Measurements from ENCODE around the gene SFN.
"Not testable (repeated sequence)": the region's sequence is repeated elsewhere in the genome, so short reads cannot be mapped to it uniquely, and the experiment has no call there.

SFN gene

GRCh38 chr1:26873097-26873496, 10.1 kb downstream of the SFN start:
- DNase-seq (ENCODE audit: low spot score) = not testable (repeated sequence)

GRCh38 chr1:26874896-26875295, 11.9 kb downstream of the SFN start:
- no peak for DNase-seq (ENCODE audit: low spot score)

DNA sequence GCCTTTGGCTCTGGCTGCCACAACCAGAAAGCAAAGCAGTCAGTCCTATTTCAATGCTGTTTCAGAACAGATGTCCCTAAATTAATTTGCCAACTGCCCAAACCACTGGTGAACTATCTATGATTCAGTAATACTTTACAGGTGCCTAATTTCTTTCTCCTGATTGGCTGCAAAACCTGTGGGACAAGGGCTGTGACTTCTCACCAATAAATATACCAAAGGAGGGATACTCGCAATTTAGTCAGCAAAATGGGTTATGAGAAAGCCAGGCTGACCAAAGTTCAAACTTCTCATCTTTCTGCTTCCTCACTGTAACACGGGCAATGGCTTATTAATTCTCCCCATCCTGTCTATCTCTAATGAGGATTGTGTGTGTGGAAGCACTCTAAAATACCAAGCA, 14.4 kb downstream of the SFN start:
- no peak for DNase-seq (ENCODE audit: low spot score)

GRCh38 chr1:26879793-26880192, 16.8 kb downstream of the SFN start:
- DNase-seq (ENCODE audit: low spot score) = no peak

- not testable (repeated sequence) for DNase-seq (ENCODE audit: low spot score)
These were observed 18.7 kb downstream of the SFN start for GRCh38 chr1:26881611-26882010.

DNA sequence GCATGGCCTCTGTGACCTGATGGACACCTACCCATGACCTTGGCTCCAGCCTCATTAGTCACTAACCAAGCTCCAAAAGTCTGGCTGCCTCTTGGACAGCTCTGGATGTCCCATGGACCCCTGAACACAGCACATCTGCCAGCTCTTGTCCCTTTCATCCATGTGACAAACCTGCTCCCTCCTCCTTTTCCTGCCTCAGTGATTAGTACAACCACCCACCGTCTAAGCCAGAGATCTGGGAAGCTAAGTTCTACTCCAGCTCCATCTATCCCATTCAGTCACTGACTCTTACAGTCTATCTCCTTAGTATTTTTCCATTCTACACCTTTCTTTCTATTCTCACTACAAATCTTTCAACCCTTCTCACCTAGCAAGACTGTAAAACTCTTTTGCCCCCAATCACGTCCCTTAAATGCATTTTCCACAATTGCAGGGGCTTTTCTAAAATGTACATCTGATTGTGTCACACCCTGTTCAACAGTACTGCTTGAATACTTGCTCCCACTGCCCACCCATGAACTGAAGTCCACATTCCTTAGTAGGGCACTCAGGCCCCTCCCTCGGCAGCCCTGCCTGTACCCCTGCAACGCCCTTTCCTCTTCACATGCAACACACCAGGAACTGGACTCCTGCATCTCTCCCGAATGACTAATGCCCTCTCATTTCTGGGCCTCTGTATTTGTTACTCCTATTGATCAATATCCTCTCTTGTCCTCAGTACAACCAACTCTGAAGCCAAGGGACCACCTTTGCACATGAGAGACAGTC, 19.9 kb downstream of the SFN start:
- DNase-seq (ENCODE audit: low spot score) = no peak

- DNase-seq (ENCODE audit: low spot score) = peak; percentile 74
These were observed 24.2 kb downstream of the SFN start for GRCh38 chr1:26887125-26887524.

- DNase-seq (ENCODE audit: low spot score) = no peak
These were observed 25.3 kb downstream of the SFN start for GRCh38 chr1:26888231-26888630.

- peak; percentile 83 for DNase-seq (ENCODE audit: low spot score)
These were observed 26.9 kb downstream of the SFN start, which contains the start of gene GPN2 for GRCh38 chr1:26889551-26890466. GPN2 (minus strand) TSS chr1:26890283; CDS start chr1:26890096, 187 bp downstream.

GRCh38 chr1:26890467-26890796, 27.5 kb downstream of the SFN start:
- DNase-seq (ENCODE audit: low spot score) = no peak

- DNase-seq (ENCODE audit: low spot score) = no peak
These were observed 31.3 kb downstream of the SFN start for GRCh38 chr1:26894263-26894662.

DNA sequence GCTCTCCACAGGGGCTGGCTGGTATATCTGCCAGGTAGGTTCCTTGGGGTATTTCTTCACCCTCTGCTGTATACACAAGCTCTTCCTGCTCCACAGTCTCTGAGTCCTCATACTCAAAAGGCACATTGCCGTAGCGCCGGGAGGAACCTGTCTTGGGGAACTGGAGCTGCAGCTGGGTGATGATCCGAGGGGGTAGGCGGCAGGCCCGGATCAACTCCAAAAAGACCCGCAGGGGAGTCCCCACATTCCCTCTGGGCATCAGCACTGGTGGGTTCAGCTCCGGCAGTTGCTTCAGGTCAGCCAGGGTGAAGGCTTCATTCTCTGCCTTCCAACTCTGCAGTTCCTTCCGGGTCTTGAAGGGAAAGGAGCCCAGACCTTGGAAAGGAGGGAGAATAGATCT, 34.4 kb downstream of the SFN start:
- no peak for DNase-seq (ENCODE audit: low spot score)

DNA sequence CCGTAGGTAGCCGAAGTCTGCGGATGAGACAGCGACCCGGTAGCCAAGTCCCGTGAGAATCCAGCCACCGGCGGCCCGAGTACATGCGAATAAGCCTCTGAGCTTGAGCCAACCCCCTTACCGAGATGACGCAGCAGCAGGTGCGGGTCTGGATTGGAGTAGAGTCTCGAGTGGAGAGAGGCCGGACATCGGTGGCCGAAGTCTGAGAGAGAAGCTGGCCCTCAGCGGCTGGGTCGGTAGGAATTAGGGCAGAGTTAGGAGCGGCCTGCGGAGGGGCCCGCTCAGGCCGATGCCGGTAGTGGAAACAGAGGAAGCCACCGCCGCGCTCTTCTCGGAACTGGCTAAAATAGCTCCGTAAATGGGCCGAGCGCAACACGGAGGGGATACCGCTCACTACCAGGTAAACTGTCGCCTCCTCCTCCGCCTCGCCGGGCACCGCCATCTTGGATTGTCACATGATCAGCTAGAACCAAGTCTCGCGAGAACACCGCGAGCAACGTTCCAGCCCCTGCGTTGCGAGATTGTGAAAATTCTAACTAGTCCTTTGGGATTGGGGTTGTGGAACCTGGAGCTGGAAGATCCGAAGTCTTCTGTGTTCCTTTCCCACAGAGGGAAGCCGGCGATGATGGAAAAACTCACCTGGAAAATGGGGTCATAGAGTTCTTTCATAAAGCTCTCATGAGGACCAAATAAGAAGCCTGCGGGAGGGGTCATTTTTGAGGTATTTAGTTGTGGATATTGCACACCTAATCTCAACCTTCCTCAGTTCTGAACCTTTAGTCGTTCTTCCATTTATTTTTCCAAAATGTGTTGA, 37.3 kb downstream of the SFN start, which contains the start of gene GPATCH3:
Gene GPATCH3, minus strand, starts transcription at position 467 of the 814 bp plus-strand sequence. Its CDS starts 25 bp downstream, at position 442.
- peak; percentile 91 for DNase-seq (ENCODE audit: low spot score)

DNA sequence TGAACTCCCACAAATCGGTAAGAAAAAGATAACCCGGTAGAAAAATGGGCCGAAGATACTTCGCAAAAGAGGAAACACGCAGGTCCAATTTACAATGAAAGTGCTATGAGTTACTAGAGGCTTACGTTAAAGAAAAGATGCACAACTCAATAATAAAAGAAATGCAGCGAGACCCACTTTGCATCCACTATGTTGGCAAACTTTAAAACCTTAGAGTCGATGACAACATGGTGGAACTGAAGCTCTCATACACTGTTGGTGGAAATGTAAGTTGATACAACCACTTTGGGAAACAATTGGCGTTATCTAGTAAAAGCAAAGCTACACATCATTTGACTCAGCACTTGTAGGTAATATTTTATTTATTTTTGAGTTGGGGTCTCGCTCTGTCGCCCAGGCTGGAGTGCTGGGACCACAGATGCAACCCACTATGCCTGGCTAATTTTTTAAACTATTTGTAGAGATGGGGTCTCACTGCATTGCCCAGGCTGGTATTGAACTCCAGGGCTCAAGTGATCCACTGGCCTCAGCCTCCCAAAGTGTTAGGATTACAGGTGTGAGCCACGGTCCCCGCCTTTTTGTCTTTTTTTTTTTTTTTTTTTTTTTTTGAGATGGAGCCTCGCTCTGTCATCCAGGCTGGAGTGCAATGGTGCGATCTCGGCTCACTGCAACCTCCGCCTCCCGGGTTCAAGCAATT, 38.0 kb downstream of the SFN start:
- DNase-seq (ENCODE audit: low spot score) = no peak

GRCh38 chr1:26907071-26907917, 44.3 kb downstream of the SFN start:
- DNase-seq (ENCODE audit: low spot score) = peak; percentile 88

- DNase-seq (ENCODE audit: low spot score) = no peak
These were observed 47.0 kb downstream of the SFN start for GRCh38 chr1:26909951-26910342.

GRCh38 chr1:26910343-26911160, 47.6 kb downstream of the SFN start:
- no peak for DNase-seq (ENCODE audit: low spot score)

- DNase-seq (ENCODE audit: low spot score) = no peak
These were observed 48.6 kb downstream of the SFN start for GRCh38 chr1:26911399-26912146.

- DNase-seq (ENCODE audit: low spot score) = no peak
These were observed 49.2 kb downstream of the SFN start for GRCh38 chr1:26912147-26912490.
